Cardiac muscle cell (in vitro differentiated cells and primary cell): Measurements from ENCODE around the gene ENDOV. TPM values are rescaled to one million over a fixed set of nuclear protein-coding genes. Genes with fewer than 3 reads are reported as not detected.

Source experiments
- DNase-seq, 2 donors: peaks; one replicate each; pipeline versions ENCODE4 v3.0.0 to v3.0.0-alpha.2; 2010 to 2017; ENCODE audit warnings: low read depth in 1 of 2, low spot score in 1 of 2
- H3K27ac ChIP-seq: fragments of 200-600 bp; sonication (generic); 2 replicates; pipeline ENCODE4 v1.5.1; 2016
- H3K27me3 ChIP-seq: fragments of 200-600 bp; sonication (generic); 2 replicates; pipeline ENCODE4 v1.6.0; 2016; ENCODE audit warnings: control low read depth
- H3K36me3 ChIP-seq: fragments of 200-600 bp; sonication (generic); 2 replicates; pipeline ENCODE4 v1.5.1; 2016; ENCODE audit warnings: control low read depth
- H3K4me1 ChIP-seq: fragments of 200-600 bp; sonication (generic); 2 replicates; pipeline ENCODE4 v1.8.1; 2017; ENCODE audit warnings: low read depth, mild to moderate bottlenecking, mixed run types
- H3K4me3 ChIP-seq: fragments of 200-600 bp; sonication (generic); 2 replicates; pipeline ENCODE4 v1.5.1; 2016; ENCODE audit warnings: mild to moderate bottlenecking
- H3K9me3 ChIP-seq: fragments of 200-600 bp; sonication (generic); 2 replicates; pipeline ENCODE4 v1.5.1; 2017; ENCODE audit warnings: low read depth, mild to moderate bottlenecking, control low read depth
- CTCF ChIP-seq: IDR thresholded peaks from 2 replicates; pipeline ENCODE4 v1.5.1; 2012; ENCODE audit warnings: low read depth, mild to moderate bottlenecking, low read length
- polyA plus RNA-seq: library from polyadenylated mRNA; unstranded; fragments of >200 nt; fragmentation: Nextera tagmentation; extraction: Ambion mirVana; gene quantifications from 2 replicates; pipeline ENCODE4 v1.2.1, GENCODE V29; 2016
- total RNA-seq: library from RNA; depleted of rRNA; stranded (reverse); fragments of >200 nt; gene quantifications from 2 replicates; pipeline ENCODE4 v1.2.3, GENCODE V29; 2016

The ENDOV gene
- total and polyA plus RNA-seq, 2 experiments from 2014 or later = 35.4 to 38.0 TPM

- Histone ChIP-seq H3K36me3 (peaks cover 37% of the 10 kb centered on the region), H3K4me1 (no peaks in the 10 kb centered on the region), H3K9me3 (no peaks in the 10 kb centered on the region), H3K27ac (no peak overlapping the region), H3K4me3 (no peak overlapping the region), H3K27me3 (no peaks in the 10 kb centered on the region)
- TF ChIP-seq CTCF = no peak
- no peak for DNase-seq
These were observed 41.9 kb upstream of the ENDOV start for GRCh38 chr17:80372922-80373570.

- Histone ChIP-seq H3K4me3 (no peak overlapping the region), H3K27me3 (no peaks in the 10 kb centered on the region), H3K4me1 (no peaks in the 10 kb centered on the region), H3K9me3 (no peaks in the 10 kb centered on the region), H3K27ac (no peak overlapping the region), H3K36me3 (peaks cover 37% of the 10 kb centered on the region)
- TF ChIP-seq CTCF = no peak
- no peak for DNase-seq
These were observed 40.8 kb upstream of the ENDOV start for GRCh38 chr17:80374039-80374731.

GRCh38 chr17:80374732-80375585 lies 40.0 kb upstream of the ENDOV start:
- H3K36me3 ChIP-seq = peaks cover 34% of the 10 kb centered on the region
- no peaks in the 10 kb centered on the region for H3K9me3 ChIP-seq
- no peak overlapping the region for H3K4me3 ChIP-seq
- DNase-seq = no peak
- no peaks in the 10 kb centered on the region for H3K4me1 ChIP-seq
- H3K27me3 ChIP-seq = no peaks in the 10 kb centered on the region
- no peak for TF ChIP-seq CTCF
- H3K27ac ChIP-seq = no peak overlapping the region

GRCh38 chr17:80376531-80376930 lies 38.4 kb upstream of the ENDOV start:
- Histone ChIP-seq H3K27ac (no peak overlapping the region), H3K4me3 (no peak overlapping the region), H3K27me3 (no peaks in the 10 kb centered on the region), H3K4me1 (no peaks in the 10 kb centered on the region), H3K36me3 (peaks cover 26% of the 10 kb centered on the region), H3K9me3 (no peaks in the 10 kb centered on the region)
- no peak for TF ChIP-seq CTCF
- DNase-seq = no peak

- TF ChIP-seq CTCF = no peak
These were observed 37.2 kb upstream of the ENDOV start for GRCh38 chr17:80377798-80378197.

More at GRCh38 chr17:80377798-80378197, 37.2 kb upstream of the ENDOV start:
- Histone ChIP-seq H3K9me3 (no peaks in the 10 kb centered on the region), H3K4me3 (no peak overlapping the region), H3K36me3 (peaks cover 17% of the 10 kb centered on the region), H3K27ac (no peak overlapping the region), H3K27me3 (no peaks in the 10 kb centered on the region), H3K4me1 (no peaks in the 10 kb centered on the region)
- no peak for DNase-seq
